ENCODE results near the gene NAIF1.
"Not testable (repeated sequence)": the region's sequence is repeated elsewhere in the genome, so short reads cannot be mapped to it uniquely, and the experiment has no call there.

Gene NAIF1, protein sequence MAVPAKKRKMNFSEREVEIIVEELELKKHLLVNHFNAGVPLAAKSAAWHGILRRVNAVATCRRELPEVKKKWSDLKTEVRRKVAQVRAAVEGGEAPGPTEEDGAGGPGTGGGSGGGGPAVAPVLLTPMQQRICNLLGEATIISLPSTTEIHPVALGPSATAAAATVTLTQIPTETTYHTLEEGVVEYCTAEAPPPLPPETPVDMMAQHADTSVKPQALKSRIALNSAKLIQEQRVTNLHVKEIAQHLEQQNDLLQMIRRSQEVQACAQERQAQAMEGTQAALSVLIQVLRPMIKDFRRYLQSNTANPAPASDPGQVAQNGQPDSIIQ

DNA sequence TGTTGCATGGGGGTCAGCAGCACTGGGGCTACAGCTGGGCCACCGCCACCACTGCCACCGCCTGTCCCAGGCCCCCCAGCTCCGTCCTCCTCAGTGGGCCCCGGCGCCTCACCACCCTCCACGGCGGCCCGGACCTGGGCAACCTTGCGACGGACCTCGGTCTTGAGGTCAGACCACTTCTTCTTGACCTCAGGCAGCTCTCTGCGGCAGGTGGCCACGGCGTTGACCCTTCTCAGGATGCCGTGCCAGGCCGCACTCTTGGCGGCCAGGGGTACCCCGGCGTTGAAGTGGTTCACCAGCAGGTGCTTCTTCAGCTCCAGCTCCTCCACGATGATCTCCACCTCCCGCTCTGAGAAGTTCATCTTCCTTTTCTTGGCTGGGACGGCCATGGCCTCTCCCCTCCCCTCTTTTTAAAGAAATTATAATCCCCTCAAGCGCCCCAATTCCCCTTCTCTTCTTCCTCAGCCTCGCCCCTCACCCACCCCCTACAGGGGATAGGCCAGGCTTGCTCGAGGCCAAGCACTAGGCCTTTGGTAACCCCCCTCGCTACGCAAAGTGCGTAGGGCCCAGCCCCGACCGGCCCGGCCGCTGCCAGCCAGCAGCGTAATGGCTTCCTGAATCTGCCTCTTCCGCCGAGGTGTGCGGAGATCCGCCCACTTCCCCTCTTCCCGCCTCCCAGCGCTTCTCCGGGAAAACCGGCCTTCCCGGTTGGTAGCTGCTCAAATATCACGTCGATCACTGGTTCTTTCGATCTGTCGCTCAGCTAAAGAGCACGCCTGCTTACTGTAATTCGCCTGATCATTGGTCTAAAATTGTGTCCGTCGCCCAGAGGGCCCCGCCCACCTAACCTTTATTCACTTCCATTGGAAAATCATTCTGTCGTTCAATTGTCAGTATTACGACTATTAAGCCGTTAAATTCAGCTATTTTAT, at the start of gene NAIF1:
TSS of gene NAIF1 (minus strand) at position 608 of the 932 bp plus-strand sequence. CDS start at position 389, 219 bp downstream.
- peak; percentile 97 for DNase-seq

DNA sequence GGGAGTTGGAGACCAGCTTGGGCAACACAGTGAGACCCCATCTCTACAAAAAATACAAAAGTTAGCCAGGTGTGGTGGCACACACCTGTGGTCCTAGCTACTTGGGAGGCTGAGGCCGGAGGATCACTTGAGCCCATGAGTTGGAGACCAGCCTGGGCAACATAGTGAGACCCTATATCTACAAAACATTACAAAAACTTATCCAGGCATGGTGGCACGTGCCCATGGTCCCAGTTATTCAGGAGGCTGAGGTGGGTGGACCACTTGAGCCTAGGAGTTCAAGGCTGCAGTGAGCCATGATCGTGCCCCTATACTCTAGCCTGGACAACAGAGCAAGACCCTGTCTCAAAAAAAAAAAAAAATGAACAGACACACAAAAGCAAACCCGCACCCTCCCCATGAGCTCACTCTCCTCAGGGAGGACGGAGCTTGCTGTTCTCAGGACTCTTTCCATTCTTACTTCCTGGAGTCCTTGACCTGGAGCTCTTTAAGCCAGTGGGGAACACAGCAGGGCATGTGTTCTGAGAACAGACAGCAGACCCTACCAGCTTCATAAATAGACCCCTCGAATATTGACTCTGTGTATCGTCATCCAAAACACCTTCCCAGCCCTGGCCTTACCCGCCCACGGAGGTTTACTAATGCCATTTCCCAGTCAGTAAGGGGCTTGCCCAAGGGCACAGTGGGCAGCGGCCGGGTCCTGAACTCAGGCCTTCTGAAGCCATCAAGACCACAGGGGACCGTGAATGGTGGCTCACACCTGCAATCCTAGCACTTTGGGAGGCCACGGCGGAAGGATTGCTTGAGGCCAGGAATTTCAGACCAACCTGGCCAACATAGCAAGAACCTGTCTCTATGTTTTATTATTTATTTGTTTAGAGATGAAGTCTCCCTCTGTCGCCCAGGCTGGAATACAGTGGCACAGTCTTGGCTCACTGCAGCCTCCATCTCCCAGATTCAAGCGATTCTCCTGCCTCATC, 49.3 kb upstream of the NAIF1 start:
- no peak for DNase-seq

DNA sequence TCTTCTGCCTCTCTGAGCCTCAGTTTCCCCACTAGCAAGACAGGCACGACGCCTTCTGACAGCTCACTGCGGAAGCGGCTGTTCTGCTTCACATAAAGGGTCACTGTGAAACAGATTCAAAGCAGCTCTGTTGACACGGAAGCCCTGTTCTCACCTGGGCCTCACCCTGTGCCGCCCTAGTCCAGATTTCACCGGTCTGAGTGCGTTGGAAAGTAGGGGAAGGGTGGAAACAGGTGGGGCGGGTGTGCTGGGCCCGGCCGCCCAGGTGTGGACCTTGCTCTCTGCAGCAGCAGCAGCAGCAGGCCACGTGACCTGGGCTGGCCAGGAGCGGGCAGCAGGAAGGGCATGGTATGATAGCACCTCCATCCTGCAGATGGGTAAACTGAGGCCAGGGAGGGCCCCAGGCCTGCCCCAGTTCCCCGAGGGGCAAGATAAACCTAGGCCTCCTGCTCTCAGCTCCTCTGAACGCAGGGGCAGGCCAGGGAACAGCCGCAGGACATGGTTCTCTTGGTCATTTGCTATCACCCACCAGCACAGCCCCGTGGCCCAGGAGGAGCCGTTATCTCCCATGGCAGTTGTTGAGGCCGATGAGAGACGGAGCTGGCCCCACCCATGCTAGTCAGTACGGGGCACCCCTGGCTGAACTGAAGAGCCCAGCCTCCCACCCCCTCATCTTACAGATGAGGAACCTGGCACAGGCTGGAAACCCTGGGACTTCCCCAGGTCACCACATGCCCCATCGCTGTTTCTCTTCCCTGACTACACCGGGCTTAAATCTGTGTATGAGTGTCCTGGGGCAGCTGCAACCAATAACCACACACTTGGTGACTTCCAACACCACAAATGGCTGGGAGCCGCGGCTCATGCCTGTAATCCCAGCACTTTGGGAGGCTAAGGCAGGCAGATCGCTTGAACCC, 48.3 kb upstream of the NAIF1 start:
- DNase-seq, result no peak

DNA sequence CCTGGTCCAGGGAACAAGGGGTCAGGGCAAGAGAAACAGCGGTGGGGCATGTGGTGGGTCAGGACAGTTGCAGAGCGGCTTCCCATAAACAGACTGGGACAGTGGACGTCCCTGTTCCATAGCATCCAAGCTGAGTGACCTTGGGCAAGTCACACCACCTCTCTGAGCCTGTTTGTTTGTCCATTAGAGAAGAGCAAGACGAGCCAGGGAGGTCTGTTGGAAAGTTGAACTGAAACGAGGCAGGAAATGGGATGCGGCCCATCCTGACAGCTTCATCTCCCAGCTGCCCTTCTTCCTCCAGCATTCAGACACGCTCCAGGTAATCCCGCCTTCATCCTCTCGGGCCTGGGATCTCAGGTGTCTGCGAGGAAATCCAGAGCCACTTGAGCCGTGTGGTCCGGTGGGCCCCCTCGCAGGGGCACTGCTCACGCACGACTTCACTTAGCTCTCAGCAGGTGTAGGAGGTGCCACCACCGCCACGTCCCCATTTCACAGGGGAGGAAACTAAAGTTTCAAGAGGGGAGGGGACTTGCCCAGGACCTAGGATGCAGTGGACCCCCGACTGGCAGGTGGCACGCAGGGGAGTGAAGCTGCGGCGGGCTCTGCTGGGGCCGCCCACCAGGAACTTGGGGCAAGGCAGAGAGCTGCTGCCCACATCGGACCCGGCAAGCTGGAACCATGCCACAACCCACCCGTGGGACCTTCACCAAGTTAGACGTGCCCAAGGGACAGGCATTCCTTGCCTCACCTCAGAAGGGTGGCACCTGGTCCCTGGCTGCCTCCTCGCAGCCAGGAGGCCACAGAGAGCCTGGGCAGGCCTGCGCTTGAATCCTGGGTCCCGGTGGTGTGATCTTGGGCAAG, 47.4 kb upstream of the NAIF1 start:
- DNase-seq, result no peak

DNA sequence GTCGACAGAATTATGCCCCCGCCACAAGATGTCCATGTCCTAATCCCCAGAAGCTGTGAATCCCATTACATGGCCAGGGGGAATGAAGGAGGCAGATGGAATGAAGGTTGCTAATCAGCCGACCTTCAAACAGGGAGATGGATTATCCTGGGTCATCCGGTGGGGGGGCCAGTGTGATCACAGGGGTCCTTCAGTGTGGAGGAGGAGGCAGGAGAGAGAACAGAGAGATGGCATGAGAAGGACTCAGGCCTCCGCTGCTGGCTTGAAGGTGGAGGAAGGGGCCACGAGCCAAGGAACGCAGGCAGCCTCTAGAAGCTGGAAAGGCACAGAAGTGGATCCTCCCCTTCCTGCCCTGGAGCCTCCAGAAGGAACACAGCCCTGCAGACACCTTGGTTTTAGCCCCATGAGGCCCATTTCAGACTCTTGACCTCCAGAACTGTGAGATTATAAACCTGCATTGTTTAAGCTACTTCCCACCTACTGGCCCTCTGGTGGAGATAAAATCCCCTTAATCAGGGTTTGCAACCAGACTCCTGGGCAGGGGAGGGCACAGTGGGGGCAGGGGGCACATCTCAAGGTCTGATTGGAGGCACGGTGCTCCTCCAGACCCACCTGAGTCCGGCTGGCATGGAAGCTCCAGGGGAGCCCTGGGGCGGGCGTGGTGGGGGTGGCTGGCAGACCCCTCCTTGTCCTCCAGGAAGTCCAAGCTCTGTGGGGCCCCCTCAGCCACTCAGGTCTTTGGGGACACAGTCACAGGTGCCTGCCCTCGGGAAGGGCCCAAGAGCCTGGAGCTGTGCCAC, 46.6 kb upstream of the NAIF1 start:
- DNase-seq, result no peak

DNA sequence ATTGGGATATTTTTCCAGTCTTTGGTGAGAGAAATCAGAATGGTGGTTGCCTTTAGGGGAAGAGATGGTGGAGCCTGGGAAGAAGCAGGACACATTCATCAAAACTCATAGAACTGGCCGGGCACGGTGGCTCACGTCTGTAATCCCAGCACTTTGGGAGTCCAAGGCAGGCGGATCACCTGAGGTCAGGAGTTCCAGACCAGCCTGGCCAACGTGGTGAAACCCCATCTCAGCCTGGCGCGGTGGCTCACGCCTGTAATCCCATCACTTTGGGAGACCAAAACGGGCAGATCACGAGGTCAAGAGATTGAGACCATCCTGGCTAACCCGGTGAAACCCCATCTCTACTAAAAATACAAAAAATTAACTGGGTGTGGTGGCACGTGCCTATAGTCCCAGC, 44.6 kb upstream of the NAIF1 start:
- not testable (repeated sequence) for DNase-seq

DNA sequence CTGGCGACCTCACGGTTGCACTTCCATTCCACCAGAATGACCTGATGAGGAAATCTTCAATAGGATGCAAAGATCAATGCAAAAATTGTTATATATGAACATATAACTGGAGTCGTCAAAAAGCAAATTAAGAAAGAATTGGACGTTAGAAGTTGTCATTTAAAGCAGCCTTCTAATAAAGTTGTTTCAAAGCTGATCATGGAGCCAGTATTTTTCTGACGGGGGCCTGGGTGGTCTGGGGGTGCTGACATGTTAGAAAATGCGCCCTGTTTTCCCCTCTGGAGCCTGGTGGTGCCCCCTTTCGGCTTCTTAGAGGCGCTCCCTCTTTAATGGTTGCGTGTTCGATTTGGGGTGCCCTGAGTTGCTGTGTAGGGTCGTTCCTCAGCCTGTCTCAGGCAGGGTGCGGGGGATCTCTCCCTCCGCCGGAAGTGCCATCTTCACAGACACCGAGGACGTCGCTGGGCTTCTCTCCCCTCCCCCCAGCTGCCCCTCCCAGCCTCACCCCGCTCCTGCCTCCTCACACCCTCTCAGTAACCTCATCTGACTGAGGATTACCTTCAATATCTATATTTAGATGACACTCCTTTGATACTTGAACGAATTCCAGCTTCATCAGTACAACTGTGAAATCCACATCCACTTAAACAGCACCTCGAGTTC, 42.1 kb upstream of the NAIF1 start:
- DNase-seq, result no peak

DNA sequence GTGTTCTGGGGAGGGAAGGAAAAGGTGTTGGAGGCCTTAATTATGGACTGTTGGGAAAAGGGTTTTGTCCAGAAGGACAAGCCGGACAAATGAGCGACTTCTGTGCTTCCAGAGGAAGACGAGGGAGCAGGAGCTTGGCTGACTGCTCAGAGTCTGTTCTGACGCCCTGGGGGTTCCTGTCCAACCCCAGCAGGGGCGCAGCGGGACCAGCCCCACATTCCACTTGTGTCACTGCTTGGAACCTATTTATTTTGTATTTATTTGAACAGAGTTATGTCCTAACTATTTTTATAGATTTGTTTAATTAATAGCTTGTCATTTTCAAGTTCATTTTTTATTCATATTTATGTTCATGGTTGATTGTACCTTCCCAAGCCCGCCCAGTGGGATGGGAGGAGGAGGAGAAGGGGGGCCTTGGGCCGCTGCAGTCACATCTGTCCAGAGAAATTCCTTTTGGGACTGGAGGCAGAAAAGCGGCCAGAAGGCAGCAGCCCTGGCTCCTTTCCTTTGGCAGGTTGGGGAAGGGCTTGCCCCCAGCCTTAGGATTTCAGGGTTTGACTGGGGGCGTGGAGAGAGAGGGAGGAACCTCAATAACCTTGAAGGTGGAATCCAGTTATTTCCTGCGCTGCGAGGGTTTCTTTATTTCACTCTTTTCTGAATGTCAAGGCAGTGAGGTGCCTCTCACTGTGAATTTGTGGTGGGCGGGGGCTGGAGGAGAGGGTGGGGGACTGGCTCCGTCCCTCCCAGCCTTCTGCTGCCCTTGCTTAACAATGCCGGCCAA, 41.3 kb upstream of the NAIF1 start:
- no peak for DNase-seq

DNA sequence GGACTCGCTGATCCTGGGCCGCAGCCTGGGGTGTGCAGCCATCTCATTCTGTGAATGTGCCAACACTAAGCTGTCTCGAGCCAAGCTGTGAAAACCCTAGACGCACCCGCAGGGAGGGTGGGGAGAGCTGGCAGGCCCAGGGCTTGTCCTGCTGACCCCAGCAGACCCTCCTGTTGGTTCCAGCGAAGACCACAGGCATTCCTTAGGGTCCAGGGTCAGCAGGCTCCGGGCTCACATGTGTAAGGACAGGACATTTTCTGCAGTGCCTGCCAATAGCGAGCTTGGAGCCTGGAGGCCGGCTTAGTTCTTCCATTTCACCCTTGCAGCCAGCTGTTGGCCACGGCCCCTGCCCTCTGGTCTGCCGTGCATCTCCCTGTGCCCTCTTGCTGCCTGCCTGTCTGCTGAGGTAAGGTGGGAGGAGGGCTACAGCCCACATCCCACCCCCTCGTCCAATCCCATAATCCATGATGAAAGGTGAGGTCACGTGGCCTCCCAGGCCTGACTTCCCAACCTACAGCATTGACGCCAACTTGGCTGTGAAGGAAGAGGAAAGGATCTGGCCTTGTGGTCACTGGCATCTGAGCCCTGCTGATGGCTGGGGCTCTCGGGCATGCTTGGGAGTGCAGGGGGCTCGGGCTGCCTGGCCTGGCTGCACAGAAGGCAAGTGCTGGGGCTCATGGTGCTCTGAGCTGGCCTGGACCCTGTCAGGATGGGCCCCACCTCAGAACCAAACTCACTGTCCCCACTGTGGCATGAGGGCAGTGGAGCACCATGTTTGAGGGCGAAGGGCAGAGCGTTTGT, 40.5 kb upstream of the NAIF1 start:
- no peak for DNase-seq

DNA sequence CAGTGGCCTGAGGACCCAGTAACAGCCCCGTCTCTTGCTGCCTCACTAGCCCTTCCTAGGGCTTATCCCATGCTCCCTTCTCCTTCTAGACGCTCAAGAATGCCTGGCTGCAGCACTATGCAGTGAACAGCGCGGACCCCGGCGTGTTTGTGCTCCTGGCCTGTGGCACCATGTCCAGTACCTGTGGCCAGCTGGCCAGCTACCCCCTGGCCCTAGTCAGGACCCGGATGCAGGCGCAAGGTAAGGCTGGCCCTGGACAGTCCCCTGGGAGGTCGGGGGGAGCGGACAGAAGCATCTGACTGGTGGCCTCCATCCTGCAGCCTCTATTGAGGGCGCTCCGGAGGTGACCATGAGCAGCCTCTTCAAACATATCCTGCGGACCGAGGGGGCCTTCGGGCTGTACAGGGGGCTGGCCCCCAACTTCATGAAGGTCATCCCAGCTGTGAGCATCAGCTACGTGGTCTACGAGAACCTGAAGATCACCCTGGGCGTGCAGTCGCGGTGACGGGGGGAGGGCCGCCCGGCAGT, 39.9 kb upstream of the NAIF1 start:
- DNase-seq, result no peak

DNA sequence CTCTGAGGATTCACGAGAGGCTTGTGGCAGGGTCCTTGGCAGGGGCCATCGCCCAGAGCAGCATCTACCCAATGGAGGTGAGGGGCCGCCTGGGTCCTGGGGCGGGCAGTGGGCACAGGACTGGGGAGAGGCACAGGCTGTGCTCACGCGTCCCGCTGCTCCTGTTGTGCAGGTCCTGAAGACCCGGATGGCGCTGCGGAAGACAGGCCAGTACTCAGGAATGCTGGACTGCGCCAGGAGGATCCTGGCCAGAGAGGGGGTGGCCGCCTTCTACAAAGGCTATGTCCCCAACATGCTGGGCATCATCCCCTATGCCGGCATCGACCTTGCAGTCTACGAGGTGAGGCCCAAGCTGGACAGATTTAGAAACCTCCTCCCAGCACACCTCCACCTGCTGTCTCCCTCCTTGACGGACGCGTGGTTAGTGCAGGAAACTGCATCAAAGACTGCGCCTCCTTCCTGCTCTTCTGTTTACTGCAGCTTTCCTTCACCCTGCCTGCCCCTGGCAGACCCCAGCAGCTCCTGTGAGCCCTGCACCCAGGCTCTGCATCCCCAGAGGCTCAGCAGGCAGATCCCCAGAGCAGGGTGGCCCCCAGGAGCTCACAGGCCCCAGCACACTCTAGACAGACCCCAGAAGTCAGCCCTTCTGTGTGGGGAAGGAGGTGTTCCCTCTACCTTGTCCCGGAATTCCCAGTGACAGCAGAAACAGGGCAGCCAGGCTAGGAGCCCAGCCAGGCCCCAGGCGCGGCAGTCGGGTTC, 39.2 kb upstream of the NAIF1 start:
- DNase-seq, result no peak

DNA sequence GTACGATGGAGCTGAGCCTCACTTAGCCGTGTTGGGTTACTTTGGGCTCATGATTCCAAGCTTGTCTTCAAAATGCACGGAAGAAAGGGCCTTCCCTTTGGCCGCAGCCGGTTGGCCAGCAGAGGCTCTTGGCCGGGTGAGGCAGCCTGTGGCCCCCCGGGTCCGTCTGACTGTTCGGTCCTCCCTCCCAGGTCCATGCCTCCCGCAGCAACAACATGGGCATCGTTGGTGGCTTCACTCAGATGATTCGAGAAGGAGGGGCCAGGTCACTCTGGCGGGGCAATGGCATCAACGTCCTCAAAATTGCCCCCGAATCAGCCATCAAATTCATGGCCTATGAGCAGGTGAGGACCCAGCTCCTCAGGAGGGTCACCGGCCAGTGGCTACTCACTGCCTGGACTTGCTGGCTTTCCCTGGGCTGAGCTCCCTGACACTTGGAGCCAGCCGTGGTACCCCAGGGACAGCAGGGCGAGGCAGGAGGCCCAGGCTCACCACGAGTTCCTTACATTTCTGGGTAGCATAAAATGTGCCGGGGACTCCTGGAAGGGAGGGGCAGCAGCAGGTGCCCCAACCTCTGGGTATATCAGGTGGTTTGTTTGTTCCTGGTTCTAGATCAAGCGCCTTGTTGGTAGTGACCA, 38.5 kb upstream of the NAIF1 start:
- DNase-seq, result no peak

DNA sequence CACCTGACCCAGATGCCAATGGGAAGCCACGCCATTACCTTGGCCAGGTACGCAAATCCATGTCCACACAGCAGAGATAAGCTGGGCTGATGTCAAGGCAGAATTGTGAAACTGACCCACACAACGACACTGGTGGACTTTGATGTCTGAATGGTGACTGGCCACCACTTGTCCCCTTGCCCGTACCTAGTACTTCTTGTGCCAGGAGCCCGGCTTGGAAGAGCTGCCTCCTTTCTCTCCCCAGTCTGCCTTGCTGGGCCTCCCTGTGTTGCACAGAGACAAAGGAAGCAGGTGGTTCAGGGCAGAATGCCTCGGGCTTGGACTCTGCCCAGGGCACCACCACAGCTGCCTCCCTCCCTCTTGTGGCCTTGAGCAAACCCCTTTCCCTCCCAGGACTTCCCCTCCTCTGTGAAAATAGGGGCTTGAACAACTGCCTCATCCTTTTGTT, 37.1 kb upstream of the NAIF1 start:
- DNase-seq, result no peak

DNA sequence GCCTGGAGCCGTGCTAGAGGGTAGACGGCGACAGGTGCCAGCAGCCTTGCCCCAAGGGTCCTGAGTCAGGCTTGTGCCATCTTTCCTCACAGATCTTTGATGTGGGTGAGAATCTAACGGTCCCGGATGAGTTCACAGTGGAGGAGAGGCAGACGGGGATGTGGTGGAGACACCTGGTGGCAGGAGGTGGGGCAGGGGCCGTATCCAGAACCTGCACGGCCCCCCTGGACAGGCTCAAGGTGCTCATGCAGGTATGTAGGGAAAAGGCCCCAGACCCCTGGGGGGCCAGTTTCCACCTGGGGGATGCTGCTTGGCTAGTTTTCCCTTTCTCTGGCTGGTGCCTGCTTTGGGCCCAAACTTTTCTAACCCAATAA, 36.5 kb upstream of the NAIF1 start:
- no peak for DNase-seq

DNA sequence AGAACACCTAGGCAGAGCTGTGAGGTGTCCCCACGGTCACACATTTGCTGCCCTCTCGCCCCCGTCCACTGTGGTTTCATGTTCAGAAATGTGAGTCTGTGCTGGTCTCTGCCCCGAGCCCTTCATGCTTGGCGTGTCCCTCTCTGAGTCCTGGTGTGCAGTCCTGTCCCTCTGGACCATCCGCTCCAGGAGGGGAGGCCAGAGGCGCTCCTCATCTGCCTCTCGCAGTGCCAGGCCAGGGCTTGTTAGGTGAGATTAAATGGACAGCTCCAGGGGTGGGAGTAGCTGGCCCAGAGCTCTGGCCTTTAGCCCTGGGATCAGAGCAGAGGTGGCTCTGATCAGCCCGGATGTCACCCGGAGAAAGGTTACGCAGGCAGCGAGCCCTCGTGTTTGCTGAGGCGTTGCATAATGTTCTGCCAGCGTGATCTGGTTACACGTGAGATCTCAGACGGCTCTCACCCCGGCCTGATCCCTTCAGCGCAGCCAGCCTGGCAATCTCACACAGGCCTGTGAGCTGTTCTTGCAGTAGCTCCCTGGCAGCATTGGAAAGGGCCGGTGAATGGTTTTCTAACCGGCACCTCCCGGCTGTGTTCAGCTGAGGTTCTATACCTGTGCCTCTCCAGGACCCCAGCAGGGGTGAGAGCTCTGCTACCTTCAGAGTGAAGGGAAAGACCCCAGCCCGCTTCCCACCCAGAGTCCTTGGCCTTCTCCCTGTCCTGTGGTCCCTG, 35.9 kb upstream of the NAIF1 start:
- no peak for DNase-seq
